HG03039 (cell line): ENCODE measurements around the gene TAF11L13.
"Not testable (repeated sequence)": the region's sequence is repeated elsewhere in the genome, so short reads cannot be mapped to it uniquely, and the experiment has no call there.

Source experiments
- ATAC-seq: cut with Tn5 transposase; IDR thresholded peaks from one replicate; pipeline ENCODE4 v1.9.1; 2021; ENCODE audit warnings: mild to moderate bottlenecking, moderate library complexity; ENCODE audit not compliant: unreplicated experiment

Gene TAF11L13

GRCh38 chr5:17631788-17632187, at the start of gene TAF11L13:
Gene TAF11L13, plus strand, starts transcription at chr5:17632088.
- ATAC-seq: not testable (repeated sequence)

GRCh38 chr5:17585658-17586057, 46.2 kb upstream of the TAF11L13 start, which contains the start of gene TAF11L7:
Gene TAF11L7, minus strand, starts transcription at chr5:17585758.
- ATAC-seq: not testable (repeated sequence)

- not testable (repeated sequence) for ATAC-seq
Measured at GRCh38 chr5:17590860-17591259, 41.0 kb upstream of the TAF11L13 start, which contains the start of gene TAF11L8. Gene TAF11L8, minus strand, starts transcription at chr5:17590960.

- not testable (repeated sequence) for ATAC-seq
Measured at GRCh38 chr5:17594255-17594654, 37.6 kb upstream of the TAF11L13 start, which contains the start of gene TAF11L9. Gene TAF11L9, minus strand, starts transcription at chr5:17594394.

GRCh38 chr5:17597728-17598127, 34.2 kb upstream of the TAF11L13 start, which contains the start of gene TAF11L10:
Gene TAF11L10, minus strand, starts transcription at chr5:17597828.
- ATAC-seq: not testable (repeated sequence)

GRCh38 chr5:17603880-17604279, 28.0 kb upstream of the TAF11L13 start, which contains the start of gene TAF11L11:
Gene TAF11L11, plus strand, starts transcription at chr5:17604183.
- ATAC-seq: not testable (repeated sequence)

GRCh38 chr5:17604951-17605350, 26.9 kb upstream of the TAF11L13 start:
- no peak for ATAC-seq

- ATAC-seq: not testable (repeated sequence)
Measured at GRCh38 chr5:17607461-17607860, 24.4 kb upstream of the TAF11L13 start.

GRCh38 chr5:17610092-17610491, 21.8 kb upstream of the TAF11L13 start, which contains the start of gene TAF11L12:
Gene TAF11L12, plus strand, starts transcription at chr5:17610392.
- ATAC-seq: not testable (repeated sequence)

GRCh38 chr5:17614872-17615605, 16.8 kb upstream of the TAF11L13 start:
- ATAC-seq: no peak

- ATAC-seq: no peak
Measured at GRCh38 chr5:17619354-17619753, 12.5 kb upstream of the TAF11L13 start.

GRCh38 chr5:17620627-17621026, 11.3 kb upstream of the TAF11L13 start:
- ATAC-seq: no peak

GRCh38 chr5:17625686-17626085, 6.2 kb upstream of the TAF11L13 start:
- ATAC-seq: no peak

- no peak for ATAC-seq
Measured at GRCh38 chr5:17634160-17634559, 2.3 kb downstream of the TAF11L13 start, which contains the start of gene TAF11L14. Gene TAF11L14, plus strand, starts transcription at chr5:17634460.

GRCh38 chr5:17649232-17649631, 17.3 kb downstream of the TAF11L13 start:
- not testable (repeated sequence) for ATAC-seq

- not testable (repeated sequence) for ATAC-seq
Measured at GRCh38 chr5:17655201-17655759, 23.4 kb downstream of the TAF11L13 start.

GRCh38 chr5:17655921-17656320, 24.0 kb downstream of the TAF11L13 start:
- no peak for ATAC-seq

- ATAC-seq: no peak
Measured at GRCh38 chr5:17663182-17663581, 31.3 kb downstream of the TAF11L13 start.

GRCh38 chr5:17665836-17666235, 33.9 kb downstream of the TAF11L13 start:
- ATAC-seq: no peak

- no peak for ATAC-seq
Measured at GRCh38 chr5:17666726-17667235, 34.9 kb downstream of the TAF11L13 start.

- ATAC-seq: no peak
Measured at GRCh38 chr5:17670353-17670752, 38.5 kb downstream of the TAF11L13 start.
